Activated CD8-positive, alpha-beta T cell treated with anti-CD3 and anti-CD28 coated beads for 36 hours (primary cell): ENCODE measurements around the gene NDUFS7. TPM values are rescaled to one million over a fixed set of nuclear protein-coding genes. Genes with fewer than 3 reads are reported as not detected.

Source experiments
- ATAC-seq: fragments of 200-7000 bp; cut with Tn5 transposase; one replicate; pipeline ENCODE4 v1.10.0; 2021; ENCODE audit warnings: mild to moderate bottlenecking, moderate library complexity
- CTCF ChIA-PET: fragments of 350-600 bp; sonication (Branson Sonifier 250); formaldehyde crosslinking; loops from one replicate; lab custom pipeline; 2021; ENCODE audit warnings: antibody characterized with exemption; lab: Charles Lee
- POLR2A ChIA-PET: fragments of 350-600 bp; sonication (Branson Sonifier 250); formaldehyde crosslinking; loops from one replicate; lab custom pipeline; 2021; ENCODE audit warnings: antibody characterized with exemption; lab: Charles Lee
- DNase-seq: peaks from one replicate; pipeline ENCODE4 v3.0.0-alpha.2; 2020
- H3K27ac Mint-ChIP-seq: one replicate; pipeline ENCODE4 v1.8.0; 2021; ENCODE audit warnings: mild to moderate bottlenecking, mixed read lengths
- H3K27me3 Mint-ChIP-seq: one replicate; pipeline ENCODE4 v1.8.0; 2021; ENCODE audit warnings: mixed read lengths
- H3K36me3 Mint-ChIP-seq: one replicate; pipeline ENCODE4 v1.8.0; 2021; ENCODE audit warnings: low read depth, mixed read lengths
- H3K4me1 Mint-ChIP-seq: one replicate; pipeline ENCODE4 v1.8.0; 2021; ENCODE audit warnings: low read depth, mixed read lengths
- H3K4me3 Mint-ChIP-seq: one replicate; pipeline ENCODE4 v1.8.0; 2021; ENCODE audit warnings: mild to moderate bottlenecking, moderate library complexity, mixed read lengths
- H3K9me3 Mint-ChIP-seq: one replicate; pipeline ENCODE4 v1.8.0; 2021; ENCODE audit warnings: mixed read lengths
- CTCF ChIP-seq: fragments of 200-600 bp; IDR thresholded peaks from one replicate; pipeline ENCODE4 v1.8.0; 2022; ENCODE audit warnings: antibody characterized with exemption, mild to moderate bottlenecking
- intact Hi-C: fragments of 100-400 bp; cut with micrococcal nuclease; formaldehyde crosslinking; loops from one replicate; pipeline ENCODE4 v1.10.0; 2022
- total RNA-seq, 2 experiments: library from RNA; stranded (reverse); gene quantifications; one replicate each; pipeline ENCODE4 v1.2.3, GENCODE V29; 2021

Gene NDUFS7
- 100 to 1,000 TPM; 113 to 120 TPM for total RNA-seq

GRCh38 chr19:1383312-1384084 is at the start of gene NDUFS7:
NDUFS7 (plus strand) TSS chr19:1383907; CDS start chr19:1383927, 20 bp downstream.
- Mint-ChIP-seq H3K27me3 (peaks cover 3% of the 10 kb centered on the region), H3K9me3 (no peaks in the 10 kb centered on the region), H3K27ac (peak within 1 kb of the TSS; percentile 94), H3K36me3 (peaks cover 13% of the 10 kb centered on the region), H3K4me3 (peak within 1 kb of the TSS; percentile 78), H3K4me1 (peaks cover 15% of the 10 kb centered on the region)
- no peak for TF ChIP-seq CTCF
- ChIA-PET CTCF (interaction anchor here (1.1 to 1.7 kb wide), 6 partner anchors 10 to 139 kb away, joined by 3 to 8 read pairs (median 4); no protein-coding TSS in a partner anchor), POLR2A (interaction anchor here (0.6 to 1.7 kb wide), 8 partner anchors 9 to 114 kb away, joined by 3 to 5 read pairs (median 3); partner anchors contain the start of gene CIRBP)
- intact Hi-C loops = loop anchor here (2.0 kb wide), 1 partner anchor 17 kb away; the partner anchor contains the start of gene GAMT
- ATAC-seq (peak; percentile 92), DNase-seq (peak; percentile 89)

- intact Hi-C loops = no loop called here
- ATAC-seq (no peak), DNase-seq (no peak)
- TF ChIP-seq CTCF = no peak
- POLR2A ChIA-PET = no interaction called here
- Mint-ChIP-seq H3K27me3 (peaks cover 2% of the 10 kb centered on the region), H3K27ac (no peak overlapping the region), H3K36me3 (no peaks in the 10 kb centered on the region), H3K9me3 (no peaks in the 10 kb centered on the region), H3K4me3 (no peak overlapping the region), H3K4me1 (no peaks in the 10 kb centered on the region)
- CTCF ChIA-PET = no interaction called here
These were observed 47.5 kb upstream of the NDUFS7 start for GRCh38 chr19:1336079-1336684.

GRCh38 chr19:1340681-1341469 is 42.8 kb upstream of the NDUFS7 start:
- CTCF ChIA-PET = no interaction called here
- peaks cover 2% of the 10 kb centered on the region for H3K27me3 Mint-ChIP-seq
- H3K27ac Mint-ChIP-seq = no peak overlapping the region
- TF ChIP-seq CTCF = no peak
- H3K4me3 Mint-ChIP-seq = no peak overlapping the region
- intact Hi-C loops = no loop called here
- no peaks in the 10 kb centered on the region for H3K9me3 Mint-ChIP-seq
- ATAC-seq (no peak), DNase-seq (no peak)
- POLR2A ChIA-PET = no interaction called here
- H3K4me1 Mint-ChIP-seq = peaks cover 8% of the 10 kb centered on the region
- no peaks in the 10 kb centered on the region for H3K36me3 Mint-ChIP-seq

- ChIA-PET POLR2A (no interaction called here), CTCF (no interaction called here)
- peaks cover 2% of the 10 kb centered on the region for H3K27me3 Mint-ChIP-seq
- no peak overlapping the region for H3K27ac Mint-ChIP-seq
- H3K9me3 Mint-ChIP-seq = no peaks in the 10 kb centered on the region
- no peaks in the 10 kb centered on the region for H3K36me3 Mint-ChIP-seq
- no peak for TF ChIP-seq CTCF
- ATAC-seq = no peak
- intact Hi-C loops = no loop called here
- H3K4me1 Mint-ChIP-seq = peaks cover 8% of the 10 kb centered on the region
- no peak overlapping the region for H3K4me3 Mint-ChIP-seq
- DNase-seq = no peak
These were observed 40.7 kb upstream of the NDUFS7 start for GRCh38 chr19:1343041-1343440.
